ENCODE results near the gene VTN.
A peak's percentile ranks its signal among the peaks of the same experiment; 100 is the strongest.

VTN gene

DNA sequence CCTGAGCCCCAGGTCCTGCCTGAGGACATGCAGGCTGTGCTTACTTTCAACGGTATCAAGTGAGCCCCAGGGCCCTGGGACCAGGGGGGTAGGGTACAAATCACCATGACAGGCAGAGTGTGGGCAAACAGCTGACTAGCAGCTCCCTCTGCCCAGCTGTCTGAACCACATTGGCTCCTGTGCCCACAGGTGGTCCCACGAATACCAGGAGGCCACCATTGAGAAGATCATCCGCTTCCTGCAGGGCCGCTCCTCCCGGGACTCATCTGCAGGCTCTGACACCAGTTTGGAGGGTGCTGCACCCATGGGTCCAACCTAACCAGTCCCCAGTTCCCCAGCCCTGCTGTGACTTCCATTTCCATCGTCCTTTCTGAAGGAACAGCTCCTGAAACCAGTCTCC, 25.9 kb upstream of the VTN start:
- no peak for DNase-seq (ENCODE audit: low spot score)

DNA sequence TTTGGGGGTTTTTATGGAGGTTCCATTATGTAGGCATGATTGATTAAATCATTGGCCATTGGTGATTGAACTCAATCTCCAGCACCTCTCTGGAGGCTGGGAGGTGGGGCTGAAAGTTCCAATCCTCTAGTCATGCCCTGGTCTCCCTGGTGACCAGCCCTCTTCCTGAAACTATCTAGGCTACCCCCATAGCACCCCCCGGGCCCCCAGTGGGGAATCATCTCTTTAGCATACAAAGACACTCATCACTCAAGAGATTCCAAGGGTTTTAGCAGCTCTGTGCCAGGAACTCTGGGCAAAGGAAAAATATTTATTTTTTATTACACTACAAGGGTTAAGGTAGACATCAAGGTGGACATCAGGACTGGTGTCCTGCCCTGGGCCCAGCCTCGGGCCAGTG, 25.3 kb upstream of the VTN start:
- DNase-seq (ENCODE audit: low spot score) = no peak

DNA sequence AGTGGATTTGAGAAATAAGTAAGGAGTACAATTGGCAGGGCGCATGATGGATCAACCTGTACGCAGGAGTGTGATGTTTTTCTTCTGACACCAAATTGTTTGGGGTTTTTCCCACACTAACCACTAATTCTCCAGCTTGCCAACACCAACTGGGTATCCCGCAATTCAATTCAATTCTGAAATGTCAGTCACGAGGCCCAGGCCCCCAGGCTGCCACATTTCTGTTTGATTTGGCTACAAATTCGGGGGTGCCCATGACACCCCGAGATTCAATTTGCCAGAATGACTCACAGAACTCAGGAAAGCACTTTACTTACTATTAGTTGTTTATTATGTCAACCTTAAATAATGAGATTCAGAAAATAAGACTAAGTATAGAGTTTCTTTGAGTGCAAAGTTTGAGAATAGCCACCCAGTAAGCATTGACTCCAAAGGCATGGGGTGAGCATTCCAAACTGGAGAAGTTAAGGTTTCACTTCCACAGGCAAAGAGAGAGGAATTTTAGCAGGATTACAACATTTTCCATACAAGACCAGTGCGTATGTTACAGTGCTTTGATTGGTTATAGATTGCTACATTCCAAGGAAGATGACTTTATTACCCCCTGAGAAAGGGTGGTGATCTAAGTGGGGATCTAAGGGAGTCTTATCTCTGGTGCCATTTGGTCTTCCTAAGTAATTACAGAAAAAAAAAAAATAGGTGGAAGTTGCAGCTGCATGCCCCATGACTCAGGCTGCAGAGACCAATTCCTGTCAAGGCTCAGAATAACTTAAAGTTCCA, 24.4 kb upstream of the VTN start:
- no peak for DNase-seq (ENCODE audit: low spot score)

GRCh38 chr17:28392491-28392890, 22.4 kb upstream of the VTN start:
- DNase-seq (ENCODE audit: low spot score) = no peak

- no peak for DNase-seq (ENCODE audit: low spot score)
These were observed 21.3 kb upstream of the VTN start for GRCh38 chr17:28391401-28391800.

- DNase-seq (ENCODE audit: low spot score) = no peak
These were observed 20.9 kb upstream of the VTN start for GRCh38 chr17:28390984-28391383.

DNA sequence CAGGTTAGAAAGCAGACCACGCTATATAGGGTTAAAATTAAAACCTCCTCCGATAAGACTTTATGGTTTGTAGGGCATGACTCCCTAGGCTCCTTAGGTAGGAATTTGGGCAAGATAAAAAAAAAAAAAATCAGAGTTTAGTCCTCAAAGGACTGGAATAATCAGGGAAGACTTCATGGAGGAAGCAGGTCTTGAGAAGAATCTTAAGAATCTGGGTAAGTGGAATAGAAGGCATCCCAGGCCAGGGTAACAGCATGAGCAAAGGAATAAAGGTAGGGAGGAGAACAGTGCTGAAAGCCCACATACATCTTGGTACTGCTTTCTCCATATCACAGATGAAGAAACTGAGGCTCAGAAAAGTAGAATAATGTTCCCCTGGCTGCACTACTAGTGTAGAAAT, 20.5 kb upstream of the VTN start:
- no peak for DNase-seq (ENCODE audit: low spot score)

DNA sequence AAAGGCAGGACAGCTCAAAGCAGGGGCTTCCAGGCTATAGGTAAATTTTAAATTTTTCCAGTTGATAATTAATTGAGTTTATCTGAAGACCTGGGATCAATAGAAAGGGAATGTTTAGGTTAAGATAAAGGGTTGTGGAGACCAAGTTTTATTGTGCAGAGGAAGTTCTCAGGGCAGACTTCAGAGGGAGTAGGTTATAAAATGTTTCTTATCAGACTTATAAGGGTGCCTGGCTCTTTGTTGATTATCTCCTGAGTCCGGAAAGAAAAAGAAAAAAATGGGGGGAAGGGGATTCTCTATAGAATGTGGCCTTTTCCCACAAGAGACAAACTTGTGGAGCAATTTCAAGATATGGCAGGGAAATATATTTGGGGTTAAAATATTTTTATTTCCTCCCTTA, 20.0 kb upstream of the VTN start:
- no peak for DNase-seq (ENCODE audit: low spot score)

GRCh38 chr17:28388106-28388505, 18.0 kb upstream of the VTN start:
- DNase-seq (ENCODE audit: low spot score) = no peak

- DNase-seq (ENCODE audit: low spot score) = no peak
These were observed 16.3 kb upstream of the VTN start for GRCh38 chr17:28386391-28386790.

- no peak for DNase-seq (ENCODE audit: low spot score)
These were observed 15.3 kb upstream of the VTN start for GRCh38 chr17:28385406-28385805.

GRCh38 chr17:28385037-28385400, 14.9 kb upstream of the VTN start:
- DNase-seq (ENCODE audit: low spot score) = no peak

- DNase-seq (ENCODE audit: low spot score) = no peak
These were observed 14.4 kb upstream of the VTN start for GRCh38 chr17:28384281-28385036.

DNA sequence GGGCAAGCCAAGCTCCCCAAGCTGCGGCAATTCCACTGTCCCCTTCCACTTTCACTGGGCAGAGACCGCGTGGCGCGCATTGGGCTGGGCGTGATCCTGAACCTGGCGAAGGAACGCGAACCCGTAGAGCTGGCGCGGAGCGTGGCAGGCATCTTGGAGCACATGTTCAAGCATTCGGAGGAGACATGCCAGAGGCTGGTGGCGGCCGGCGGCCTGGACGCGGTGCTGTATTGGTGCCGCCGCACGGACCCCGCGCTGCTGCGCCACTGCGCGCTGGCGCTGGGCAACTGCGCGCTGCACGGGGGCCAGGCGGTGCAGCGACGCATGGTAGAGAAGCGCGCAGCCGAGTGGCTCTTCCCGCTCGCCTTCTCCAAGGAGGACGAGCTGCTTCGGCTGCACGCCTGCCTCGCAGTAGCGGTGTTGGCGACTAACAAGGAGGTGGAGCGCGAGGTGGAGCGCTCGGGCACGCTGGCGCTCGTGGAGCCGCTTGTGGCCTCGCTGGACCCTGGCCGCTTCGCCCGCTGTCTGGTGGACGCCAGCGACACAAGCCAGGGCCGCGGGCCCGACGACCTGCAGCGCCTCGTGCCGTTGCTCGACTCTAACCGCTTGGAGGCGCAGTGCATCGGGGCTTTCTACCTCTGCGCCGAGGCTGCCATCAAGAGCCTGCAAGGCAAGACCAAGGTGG, 11.2 kb upstream of the VTN start:
- DNase-seq (ENCODE audit: low spot score) = no peak

DNA sequence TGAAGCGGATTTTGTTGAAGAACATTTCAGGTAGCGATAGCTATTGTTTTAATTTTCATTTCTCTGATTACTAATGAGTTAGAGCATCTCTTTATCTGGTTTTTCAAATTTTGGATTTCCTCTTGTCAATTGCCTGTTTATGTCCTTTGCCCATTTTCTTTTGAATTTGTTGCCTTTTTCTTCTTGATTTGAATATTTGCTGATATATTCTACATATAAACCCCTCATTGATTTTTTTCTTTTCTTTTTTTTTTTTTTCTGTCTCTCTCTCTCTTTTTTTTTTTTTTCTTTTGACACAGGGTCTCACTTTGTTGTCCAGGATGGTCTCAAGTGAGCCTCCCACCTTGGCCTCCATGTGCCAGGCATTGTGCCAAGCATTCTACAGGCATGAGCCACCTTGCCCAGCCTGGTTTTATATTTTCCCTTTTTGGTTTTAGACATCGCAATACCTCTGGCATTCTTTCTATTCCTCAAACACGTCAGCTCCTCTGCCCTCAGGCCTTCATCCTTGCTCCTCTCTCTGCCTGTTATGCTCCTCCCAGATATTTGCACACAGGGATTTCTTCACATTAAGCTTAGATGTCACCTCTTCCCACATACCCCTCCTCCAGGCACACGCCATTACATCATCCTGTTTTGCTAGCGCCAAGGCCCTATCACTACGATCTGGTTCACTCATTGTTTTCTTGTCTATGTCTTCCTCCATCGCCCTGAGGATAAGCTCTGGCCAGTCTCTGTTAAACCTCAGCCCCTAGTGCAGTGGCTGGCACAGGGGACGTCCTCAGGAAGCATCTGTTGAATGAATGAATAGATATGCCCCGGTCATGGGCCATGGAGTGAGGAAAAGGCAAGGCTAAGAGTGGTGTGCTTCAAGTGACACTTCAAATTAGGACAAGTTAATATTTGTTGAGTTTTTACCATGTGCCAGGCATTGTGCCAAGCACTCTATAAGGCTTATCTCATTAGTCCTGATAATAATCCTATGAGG, 10.0 kb upstream of the VTN start:
- DNase-seq (ENCODE audit: low spot score) = no peak

DNA sequence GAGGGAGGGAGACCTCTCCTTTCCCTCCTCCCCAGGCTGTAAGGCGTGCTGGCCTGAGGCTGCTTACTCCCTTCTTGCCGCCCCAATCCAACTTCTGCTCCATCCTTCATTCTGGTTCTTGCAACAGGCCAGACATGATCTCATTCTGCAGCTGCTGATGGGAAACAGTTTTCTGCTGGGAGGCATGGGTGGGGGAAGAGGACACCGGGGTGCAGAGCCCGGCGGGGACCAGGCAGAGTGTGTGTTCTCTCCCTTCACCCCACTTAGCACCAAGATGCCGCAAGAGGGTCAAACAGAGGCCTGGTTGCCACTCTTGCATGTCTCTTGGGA, 2.8 kb upstream of the VTN start:
- no peak for DNase-seq (ENCODE audit: low spot score)

- no peak for DNase-seq (ENCODE audit: low spot score)
These were observed 2.3 kb upstream of the VTN start for GRCh38 chr17:28372203-28372944.

GRCh38 chr17:28371245-28372202, 1.4 kb upstream of the VTN start, which contains the start of gene SARM1:
TSS of gene SARM1 (plus strand) at chr17:28371694. CDS start at chr17:28372033, 339 bp downstream.
- DNase-seq (ENCODE audit: low spot score) = peak; percentile 17

DNA sequence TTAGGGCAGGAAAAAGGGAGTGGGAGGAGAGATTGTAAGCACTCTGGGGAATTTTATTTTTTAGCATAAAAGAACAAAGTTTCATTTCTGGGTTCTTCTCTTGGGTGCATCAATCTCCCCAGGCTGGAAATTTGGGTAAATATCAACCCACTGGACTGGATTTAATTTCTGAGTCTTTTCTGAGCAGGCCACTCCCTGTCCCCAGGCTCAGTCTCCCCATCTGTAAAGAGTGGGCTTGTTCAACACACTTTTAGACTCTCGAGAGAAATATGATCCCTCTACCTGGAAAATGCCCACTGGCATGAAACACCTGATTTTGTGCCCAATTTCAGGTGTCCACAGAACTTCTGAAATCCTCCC, 617 bp upstream of the VTN start:
- no peak for DNase-seq (ENCODE audit: low spot score)

- DNase-seq (ENCODE audit: low spot score) = no peak
These were observed 448 bp downstream of the VTN start for GRCh38 chr17:28369684-28370034.
